H9 (cell line): ENCODE data around the gene CEACAM6. TPM values are rescaled to one million over a fixed set of nuclear protein-coding genes. Genes with fewer than 3 reads are reported as not detected.

Experiments
- DNase-seq: peaks from one replicate; pipeline ENCODE4 v3.0.0-alpha.2; 2017
- H2AFZ ChIP-seq: one replicate; pipeline ENCODE4 v1.6.1; 2013; ENCODE audit warnings: mild to moderate bottlenecking, low read length, control low read depth, moderate library complexity
- H2AK5ac ChIP-seq: 2 replicates; pipeline ENCODE4 v1.6.1; 2013; ENCODE audit warnings: low read length, control low read depth, mixed read lengths; ENCODE audit not compliant: insufficient read length
- H2BK120ac ChIP-seq: one replicate; pipeline ENCODE4 v1.6.1; 2013; ENCODE audit warnings: low read depth, mild to moderate bottlenecking, low read length, control low read depth, inconsistent platforms; ENCODE audit not compliant: poor library complexity, severe bottlenecking
- H2BK12ac ChIP-seq: 2 replicates; pipeline ENCODE4 v1.6.1; 2013; ENCODE audit warnings: low read length, control low read depth, mixed read lengths, low read depth; ENCODE audit not compliant: insufficient read length
- H2BK15ac ChIP-seq: 2 replicates; pipeline ENCODE4 v1.6.1; 2013; ENCODE audit warnings: low read depth, low read length, control low read depth
- H2BK20ac ChIP-seq: one replicate; pipeline ENCODE4 v1.6.1; 2013; ENCODE audit warnings: low read depth, mild to moderate bottlenecking, low read length, control low read depth, inconsistent platforms; ENCODE audit not compliant: poor library complexity, severe bottlenecking
- H2BK5ac ChIP-seq: 2 replicates; pipeline ENCODE4 v1.6.1; 2013; ENCODE audit warnings: low read length, control low read depth, mixed read lengths; ENCODE audit not compliant: insufficient read length
- H3K14ac ChIP-seq: 2 replicates; pipeline ENCODE4 v1.6.1; 2013; ENCODE audit warnings: low read length, control low read depth; ENCODE audit not compliant: insufficient read depth
- H3K18ac ChIP-seq: 2 replicates; pipeline ENCODE4 v1.6.1; 2013; ENCODE audit warnings: low read depth, mild to moderate bottlenecking, mixed read lengths, low read length, control low read depth; ENCODE audit not compliant: insufficient read length
- H3K23ac ChIP-seq: 2 replicates; pipeline ENCODE4 v1.6.1; 2013; ENCODE audit warnings: low read length, control low read depth, mixed read lengths, low read depth; ENCODE audit not compliant: insufficient read length
- H3K23me2 ChIP-seq: 2 replicates; pipeline ENCODE4 v1.6.1; 2013; ENCODE audit warnings: low read depth, mild to moderate bottlenecking, mixed read lengths, low read length, control low read depth; ENCODE audit not compliant: insufficient read length, poor library complexity, severe bottlenecking
- H3K27ac ChIP-seq: 2 replicates; pipeline ENCODE4 v1.5.1; 2013; ENCODE audit warnings: low read length, control low read depth, mixed read lengths, low read depth; ENCODE audit not compliant: insufficient read length
- H3K27me3 ChIP-seq: 2 replicates; pipeline ENCODE4 v1.6.1; 2013; ENCODE audit warnings: low read length, control low read depth, inconsistent platforms; ENCODE audit not compliant: insufficient read depth
- H3K4ac ChIP-seq: 2 replicates; pipeline ENCODE4 v1.6.1; 2013; ENCODE audit warnings: low read depth, mild to moderate bottlenecking, control low read depth, inconsistent platforms, low read length, moderate library complexity
- H3K4me1 ChIP-seq: 2 replicates; pipeline ENCODE4 v1.6.1; 2013; ENCODE audit warnings: low read length, control low read depth, inconsistent platforms; ENCODE audit not compliant: insufficient read depth
- H3K4me2 ChIP-seq: 2 replicates; pipeline ENCODE4 v1.6.1; 2013; ENCODE audit warnings: low read length, control low read depth, mixed read lengths; ENCODE audit not compliant: insufficient read length, insufficient read depth
- H3K56ac ChIP-seq: 2 replicates; pipeline ENCODE4 v1.6.1; 2013; ENCODE audit warnings: low read depth, mild to moderate bottlenecking, mixed read lengths, low read length, control low read depth; ENCODE audit not compliant: insufficient read length
- H3K79me1 ChIP-seq: 2 replicates; pipeline ENCODE4 v1.6.1; 2013; ENCODE audit warnings: low read depth, mild to moderate bottlenecking, moderate library complexity, low read length, control low read depth, inconsistent platforms; ENCODE audit not compliant: insufficient read depth, poor library complexity, severe bottlenecking
- H3K79me2 ChIP-seq: 2 replicates; pipeline ENCODE4 v1.6.1; 2013; ENCODE audit warnings: low read length, control low read depth, inconsistent platforms; ENCODE audit not compliant: insufficient read depth
- H3K9ac ChIP-seq: 2 replicates; pipeline ENCODE4 v1.6.1; 2013; ENCODE audit warnings: low read length, control low read depth, mixed read lengths; ENCODE audit not compliant: insufficient read length; ENCODE audit errors: extremely low read depth
- H3K9me3 ChIP-seq: one replicate; pipeline ENCODE4 v1.6.1; 2013; ENCODE audit warnings: low read depth, low read length, inconsistent platforms; ENCODE audit not compliant: control insufficient read depth
- H3T11ph ChIP-seq: one replicate; pipeline ENCODE4 v1.6.1; 2013; ENCODE audit warnings: mild to moderate bottlenecking, low read length, control low read depth, inconsistent platforms
- H4K20me1 ChIP-seq: one replicate; pipeline ENCODE4 v1.6.1; 2013; ENCODE audit not compliant: control insufficient read depth, insufficient read length, insufficient read depth
- H4K5ac ChIP-seq: 2 replicates; pipeline ENCODE4 v1.6.1; 2013; ENCODE audit warnings: low read depth, mild to moderate bottlenecking, mixed read lengths, low read length, control low read depth; ENCODE audit not compliant: insufficient read length
- H4K8ac ChIP-seq: replicated peaks from 2 replicates; pipeline ENCODE4 v1.6.1; 2013; ENCODE audit warnings: low read length, control low read depth, mixed read lengths, low read depth; ENCODE audit not compliant: insufficient read length
- H4K91ac ChIP-seq: 2 replicates; pipeline ENCODE4 v1.6.1; 2013; ENCODE audit warnings: low read depth, mild to moderate bottlenecking, moderate library complexity, mixed read lengths, low read length, control low read depth; ENCODE audit not compliant: insufficient read length
- H3K27ac Mint-ChIP-seq, 3 experiments: 2 replicates in 2 of 3; 3 replicates in 1 of 3; pipeline ENCODE4 v1.8.0; 2020 to 2021; ENCODE audit warnings: mixed read lengths in 3 of 3, mild to moderate bottlenecking in 1 of 3, moderate library complexity in 1 of 3
- H3K27me3 Mint-ChIP-seq: 2 replicates; pipeline ENCODE4 v1.8.0; 2021; ENCODE audit warnings: low read depth, mild to moderate bottlenecking, moderate library complexity, mixed read lengths
- H3K36me3 Mint-ChIP-seq, 3 experiments: 2 replicates in 2 of 3; 3 replicates in 1 of 3; pipeline ENCODE4 v1.8.0; 2020 to 2021; ENCODE audit warnings: low read depth in 3 of 3, mixed read lengths in 3 of 3; ENCODE audit not compliant: insufficient read depth in 1 of 3
- H3K4me1 Mint-ChIP-seq, 2 experiments: 2 replicates each; pipeline ENCODE4 v1.8.0; 2020; ENCODE audit warnings: mixed read lengths in 2 of 2
- H3K4me3 Mint-ChIP-seq, 2 experiments: 2 replicates in 1 of 2; 3 replicates in 1 of 2; pipeline ENCODE4 v1.8.0; 2020 to 2021; ENCODE audit warnings: mild to moderate bottlenecking in 2 of 2, mixed read lengths in 2 of 2, moderate library complexity in 1 of 2
- H3K9me3 Mint-ChIP-seq, 2 experiments: 2 replicates in 1 of 2; 3 replicates in 1 of 2; pipeline ENCODE4 v1.8.0; 2020; ENCODE audit warnings: mild to moderate bottlenecking in 2 of 2, mixed read lengths in 2 of 2, moderate library complexity in 1 of 2
- WGBS: extraction: QIAGEN DNeasy Blood & Tissue Kit; methylation state at CpG from one replicate; pipeline ENCODE4 v1.1.7; 2013; ENCODE audit warnings: missing lambda C conversion rate, low lambda C conversion rate, mixed read lengths; ENCODE audit not compliant: insufficient read length; ENCODE audit errors: extremely low coverage; 5-methylcytosine and 5-hydroxymethylcytosine counted together
- total RNA-seq: library from RNA; stranded (reverse); gene quantifications from 2 replicates; pipeline ENCODE4 v1.2.1, GENCODE V29; 2021
- TF ChIP-seq, protein P1 (sequence below): fragments of 200-600 bp; sonication (generic); conservative IDR thresholded peaks from 3 replicates; pipeline ENCODE4 v1.8.0; 2021; ENCODE audit warnings: antibody characterized with exemption, mild to moderate bottlenecking

CEACAM6 gene
- total RNA-seq, 1 experiment from 2014 or later, result not detected

- no CpG with 5 or more reads among the region's 4 CpGs for WGBS
- Histone ChIP-seq H3K79me1 (no peaks in the 10 kb centered on the region), H3K23me2 (no peaks in the 10 kb centered on the region), H3K27me3 (no peaks in the 10 kb centered on the region), H3K9me3 (peaks cover 33% of the 10 kb centered on the region), H3K18ac (no peak overlapping the region), H3K4ac (no peak overlapping the region), H3K9ac (no peak overlapping the region), H3K27ac (no peak overlapping the region), H3K14ac (no peak overlapping the region), H4K5ac (no peak overlapping the region), H2BK12ac (no peak overlapping the region), H3K79me2 (no peaks in the 10 kb centered on the region), H2BK15ac (no peak overlapping the region), H2BK120ac (no peak overlapping the region), H4K8ac (no peak overlapping the region), H3K4me2 (no peak overlapping the region), H2BK20ac (no peak overlapping the region), H3T11ph (no peak overlapping the region), H3K23ac (no peak overlapping the region), H2AFZ (no peak overlapping the region), H4K91ac (no peak overlapping the region), H4K20me1 (no peaks in the 10 kb centered on the region), H3K56ac (no peak overlapping the region), H2AK5ac (no peak overlapping the region), H3K4me1 (no peaks in the 10 kb centered on the region), H2BK5ac (no peak overlapping the region)
- DNase-seq, result no peak
- Mint-ChIP-seq H3K27ac (no peak overlapping the region), H3K4me3 (no peak overlapping the region), H3K9me3 (peaks cover 74 to 93% of the 10 kb centered on the region in 2 experiments), H3K27me3 (no peaks in the 10 kb centered on the region), H3K4me1 (no peaks in the 10 kb centered on the region), H3K36me3 (peaks cover 0 to 28% (median 0%) of the 10 kb centered on the region in 3 experiments; a peak in 2 of 7 replicates)
- TF ChIP-seq, protein P1, sequence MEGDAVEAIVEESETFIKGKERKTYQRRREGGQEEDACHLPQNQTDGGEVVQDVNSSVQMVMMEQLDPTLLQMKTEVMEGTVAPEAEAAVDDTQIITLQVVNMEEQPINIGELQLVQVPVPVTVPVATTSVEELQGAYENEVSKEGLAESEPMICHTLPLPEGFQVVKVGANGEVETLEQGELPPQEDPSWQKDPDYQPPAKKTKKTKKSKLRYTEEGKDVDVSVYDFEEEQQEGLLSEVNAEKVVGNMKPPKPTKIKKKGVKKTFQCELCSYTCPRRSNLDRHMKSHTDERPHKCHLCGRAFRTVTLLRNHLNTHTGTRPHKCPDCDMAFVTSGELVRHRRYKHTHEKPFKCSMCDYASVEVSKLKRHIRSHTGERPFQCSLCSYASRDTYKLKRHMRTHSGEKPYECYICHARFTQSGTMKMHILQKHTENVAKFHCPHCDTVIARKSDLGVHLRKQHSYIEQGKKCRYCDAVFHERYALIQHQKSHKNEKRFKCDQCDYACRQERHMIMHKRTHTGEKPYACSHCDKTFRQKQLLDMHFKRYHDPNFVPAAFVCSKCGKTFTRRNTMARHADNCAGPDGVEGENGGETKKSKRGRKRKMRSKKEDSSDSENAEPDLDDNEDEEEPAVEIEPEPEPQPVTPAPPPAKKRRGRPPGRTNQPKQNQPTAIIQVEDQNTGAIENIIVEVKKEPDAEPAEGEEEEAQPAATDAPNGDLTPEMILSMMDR, result no peak
These were observed 21.2 kb upstream of the CEACAM6 start for GRCh38 chr19:41734156-41734555.
